ENCODE results near the gene CABLES1.
"Not testable (repeated sequence)": the region's sequence is repeated elsewhere in the genome, so short reads cannot be mapped to it uniquely, and the experiment has no call there.

Gene CABLES1

DNA sequence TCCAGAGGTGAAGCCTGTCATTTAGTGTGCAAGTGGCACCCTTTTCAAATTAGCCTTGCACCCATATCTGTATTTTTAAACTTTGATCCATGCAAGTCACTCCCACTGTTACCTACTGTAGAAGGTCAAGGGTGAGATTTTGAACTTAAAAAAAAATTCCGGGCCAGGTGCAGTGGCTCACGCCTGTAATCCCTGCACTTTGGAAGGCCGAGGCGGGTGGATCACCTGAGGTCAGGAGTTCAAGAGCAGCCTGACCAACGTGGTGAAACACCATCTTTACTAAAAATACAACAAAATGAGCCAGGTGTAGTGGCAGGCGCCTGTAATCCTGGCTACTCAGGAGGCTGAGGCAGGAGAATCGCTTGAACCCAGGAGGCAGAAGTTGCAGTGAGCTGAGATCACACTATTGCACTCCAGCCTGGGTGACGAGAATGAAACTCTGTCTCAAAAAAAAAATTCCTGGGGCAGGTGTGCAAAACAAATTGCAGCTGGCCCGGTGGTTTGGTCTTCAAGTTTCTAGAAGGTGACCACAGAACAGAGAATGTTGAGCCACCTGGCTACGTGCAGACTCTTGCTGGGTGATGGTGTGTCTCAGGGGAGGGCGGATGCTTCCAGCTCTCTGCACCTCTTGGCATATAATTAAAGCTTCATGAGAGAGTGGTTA lies 106.7 kb downstream of the CABLES1 start:
- not testable (repeated sequence) for DNase-seq (ENCODE audit: low spot score)

DNA sequence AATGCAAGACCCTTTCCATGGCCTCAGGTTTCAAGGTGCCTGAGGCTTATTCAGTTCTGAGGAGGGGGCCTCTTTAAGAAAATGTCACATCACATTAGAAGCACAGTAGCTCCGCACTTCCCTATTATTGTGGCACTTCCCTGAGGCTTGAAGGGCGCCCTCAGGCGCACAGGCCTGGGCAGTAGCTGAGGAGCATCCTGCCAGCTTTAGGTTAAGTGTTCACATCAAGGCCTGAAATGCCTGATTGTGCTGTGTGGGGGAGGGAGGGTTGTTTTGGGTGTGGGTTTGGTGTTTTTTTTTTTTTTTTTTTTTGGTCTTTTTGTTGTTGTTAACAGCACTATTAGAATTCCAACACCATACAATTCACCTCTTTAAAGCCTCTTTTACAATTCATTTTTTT lies 107.9 kb downstream of the CABLES1 start:
- no peak for DNase-seq (ENCODE audit: low spot score)

DNA sequence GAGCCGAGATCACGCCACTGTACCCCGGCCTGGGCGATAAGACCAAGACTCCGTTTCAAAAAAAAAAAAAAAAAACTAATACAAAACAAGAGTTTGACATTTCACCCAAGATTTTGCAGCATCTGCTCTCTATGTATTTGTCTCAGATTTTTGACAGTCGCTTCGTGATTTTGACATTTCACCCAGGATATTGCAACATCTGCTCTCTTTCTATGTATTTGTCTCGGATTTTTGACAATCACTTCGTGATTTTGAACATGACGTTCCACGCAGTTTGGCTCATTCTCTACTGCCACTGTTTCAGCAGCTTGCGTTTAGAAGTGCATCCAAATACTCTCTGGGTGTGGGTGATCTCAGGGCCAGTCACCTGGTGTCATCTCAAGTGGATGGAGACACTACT lies 108.5 kb downstream of the CABLES1 start:
- DNase-seq (ENCODE audit: low spot score), result no peak

DNA sequence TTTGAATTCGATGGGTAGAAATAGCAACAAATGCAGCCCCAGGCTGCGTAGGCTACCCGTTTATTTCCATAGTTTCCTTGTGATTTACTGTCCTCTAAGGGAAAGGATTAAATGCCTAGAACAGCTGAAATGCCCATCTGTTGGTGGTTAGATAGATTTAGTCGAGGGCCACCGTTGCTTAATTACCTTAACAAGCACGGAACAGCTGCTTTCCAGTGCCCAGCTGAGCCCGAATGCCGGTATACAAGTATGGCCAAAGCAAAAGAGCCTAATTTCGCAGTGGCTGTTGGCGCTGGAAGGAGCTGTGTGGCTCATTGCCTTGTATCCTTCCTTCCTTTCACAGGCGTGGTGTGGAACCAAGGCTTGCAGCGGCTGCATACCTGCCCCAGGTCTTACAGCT lies 109.1 kb downstream of the CABLES1 start:
- no peak for DNase-seq (ENCODE audit: low spot score)

DNA sequence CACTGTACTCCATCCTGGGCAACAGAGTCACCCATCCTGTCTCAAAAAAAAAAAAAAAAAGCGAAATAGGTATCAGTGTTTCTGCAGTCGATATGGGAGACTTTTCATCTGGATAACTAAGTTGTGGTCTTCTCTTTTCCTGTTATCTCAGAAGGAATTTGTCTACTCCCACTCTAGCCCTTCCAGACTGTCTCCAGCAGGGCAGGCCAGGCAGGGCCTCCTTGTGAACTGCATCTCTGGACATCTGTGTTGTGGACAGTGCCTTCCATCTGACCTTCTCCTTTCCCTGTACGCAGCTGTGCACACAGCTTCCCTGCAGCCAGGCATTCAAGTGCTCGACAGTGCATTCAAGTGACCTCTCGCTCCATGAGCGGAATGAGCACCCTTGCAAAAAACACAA lies 110.2 kb downstream of the CABLES1 start:
- DNase-seq (ENCODE audit: low spot score), result no peak

DNA sequence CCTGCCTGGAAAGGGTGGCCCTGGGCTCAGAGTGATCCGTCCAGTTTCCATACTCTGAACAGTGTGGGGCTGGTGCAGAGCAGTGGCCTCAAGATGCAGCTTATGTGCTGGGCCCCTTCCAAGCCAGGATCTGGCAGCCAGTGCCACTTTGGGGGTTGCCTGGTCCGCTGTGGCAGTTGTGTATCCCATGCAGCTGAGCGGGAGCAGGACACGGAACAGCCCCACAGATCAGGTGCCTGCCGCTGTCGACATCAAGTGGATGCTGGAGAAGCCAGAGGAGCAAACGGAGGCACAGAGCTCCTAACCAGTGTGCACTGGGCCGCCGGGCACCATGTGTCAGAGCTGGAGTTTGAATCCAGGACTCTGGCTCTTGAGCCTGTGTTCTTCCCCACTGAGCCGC lies 112.0 kb downstream of the CABLES1 start:
- no peak for DNase-seq (ENCODE audit: low spot score)

DNA sequence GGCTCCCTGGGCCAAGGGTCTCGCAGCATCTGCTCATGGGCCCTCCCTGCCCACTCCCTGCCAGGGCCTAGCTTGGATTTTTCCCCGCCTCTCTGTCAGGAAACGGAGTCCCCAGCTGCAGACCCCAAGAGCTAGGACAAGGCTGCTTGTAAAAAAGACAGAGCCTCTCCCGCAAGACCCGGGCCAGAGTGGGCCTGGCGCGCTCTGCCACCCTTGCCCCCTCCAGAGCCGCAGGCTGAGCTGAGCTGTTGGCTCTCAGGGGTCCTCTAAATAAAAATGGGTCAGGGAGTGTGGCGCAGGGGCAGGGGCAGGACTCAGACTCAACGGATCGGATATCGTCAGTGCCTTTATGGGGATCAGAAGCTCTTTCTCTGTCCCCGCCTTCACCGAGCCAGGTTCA lies 112.6 kb downstream of the CABLES1 start:
- DNase-seq (ENCODE audit: low spot score), result no peak

DNA sequence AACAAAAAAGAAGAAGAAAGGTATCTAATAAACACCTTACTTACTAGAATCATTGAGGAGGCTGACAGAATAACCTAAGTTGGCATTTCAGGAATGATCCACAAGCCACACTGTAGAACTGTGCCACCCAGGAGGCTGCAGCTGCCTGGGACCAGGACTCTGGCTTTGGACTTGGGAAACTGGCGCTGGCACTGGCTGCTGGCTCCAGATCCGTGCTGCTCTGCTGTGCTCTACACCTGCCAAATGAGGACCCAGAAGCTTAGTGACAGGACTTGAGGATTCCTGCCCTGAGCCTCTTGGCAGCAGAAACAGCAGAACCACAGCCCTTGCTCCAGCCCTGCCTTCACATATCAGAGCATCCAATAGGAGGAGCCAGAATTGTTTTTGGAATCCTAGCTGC lies 113.5 kb downstream of the CABLES1 start:
- no peak for DNase-seq (ENCODE audit: low spot score)

DNA sequence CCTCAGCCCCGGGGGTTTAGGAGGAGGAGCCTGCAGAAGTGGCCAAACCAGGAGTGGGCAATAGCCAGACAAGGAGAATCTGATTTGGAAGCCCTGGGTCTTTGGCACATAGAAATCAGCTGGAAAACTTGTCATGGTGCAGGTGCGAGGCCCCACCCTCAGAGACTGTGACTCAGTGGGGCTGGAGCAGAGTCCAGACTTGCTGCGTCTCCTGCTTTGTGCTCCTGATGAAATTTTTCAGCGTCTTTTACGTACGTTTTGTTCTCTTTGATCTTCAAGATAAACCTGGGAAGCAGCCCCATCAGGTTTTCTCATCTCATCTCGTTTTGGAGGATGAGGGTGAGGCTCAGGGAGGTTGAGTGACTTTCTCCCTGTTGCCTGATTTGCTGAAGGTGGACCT lies 114.1 kb downstream of the CABLES1 start:
- no peak for DNase-seq (ENCODE audit: low spot score)

DNA sequence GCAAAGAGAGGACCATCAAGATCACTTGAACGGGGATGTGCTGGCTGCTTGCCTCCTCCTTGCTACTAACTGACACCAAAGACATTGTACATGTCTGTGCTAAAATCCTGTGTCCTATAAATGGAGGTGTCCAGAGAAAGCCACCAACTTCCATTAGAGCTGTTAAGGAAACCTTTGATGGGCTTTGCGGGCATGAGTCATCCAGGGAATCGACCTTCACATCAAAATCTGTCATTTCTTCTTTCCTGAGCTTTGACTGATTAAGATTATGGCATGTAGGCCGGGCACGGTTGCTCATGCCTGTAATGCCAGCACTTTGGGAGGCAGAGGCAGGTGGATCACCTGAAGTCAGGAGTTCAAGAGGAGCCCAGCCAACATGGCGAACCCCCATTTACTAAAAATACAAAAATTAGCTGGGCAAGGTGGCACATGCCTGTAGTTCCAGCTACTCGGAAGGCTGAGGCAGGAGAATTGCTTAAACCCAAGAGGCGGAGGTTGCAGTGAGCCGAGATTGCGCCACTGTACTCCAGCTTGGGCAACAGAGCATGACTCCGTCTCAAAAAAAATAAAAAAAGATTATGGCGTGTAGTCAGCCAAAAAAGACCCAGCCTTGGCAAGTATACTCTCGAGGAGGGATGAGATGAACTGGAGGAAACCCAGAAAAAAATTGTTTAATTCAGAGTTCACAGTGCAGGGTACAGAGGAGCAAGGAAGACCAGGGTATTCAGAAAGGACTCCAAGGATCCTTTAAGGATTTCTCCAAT lies 115.8 kb downstream of the CABLES1 start:
- DNase-seq (ENCODE audit: low spot score), result no peak

DNA sequence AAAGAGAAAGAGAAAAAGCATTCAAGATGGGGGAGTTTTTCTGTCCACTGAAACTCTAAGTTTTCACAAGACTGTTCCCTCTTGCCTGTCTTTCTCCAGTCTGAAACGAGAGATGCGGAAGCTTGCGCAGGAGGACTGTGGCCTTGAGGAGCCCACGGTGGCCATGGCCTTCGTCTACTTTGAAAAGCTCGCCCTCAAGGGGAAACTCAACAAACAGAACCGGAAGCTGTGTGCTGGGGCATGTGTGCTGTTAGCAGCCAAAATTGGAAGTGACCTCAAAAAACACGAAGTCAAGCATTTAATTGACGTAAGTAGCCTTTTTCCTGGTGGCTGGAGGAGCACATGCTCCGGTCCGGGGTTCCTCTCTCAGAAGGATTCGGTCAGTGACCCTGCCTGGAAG lies 118.3 kb downstream of the CABLES1 start:
- DNase-seq (ENCODE audit: low spot score), result no peak

DNA sequence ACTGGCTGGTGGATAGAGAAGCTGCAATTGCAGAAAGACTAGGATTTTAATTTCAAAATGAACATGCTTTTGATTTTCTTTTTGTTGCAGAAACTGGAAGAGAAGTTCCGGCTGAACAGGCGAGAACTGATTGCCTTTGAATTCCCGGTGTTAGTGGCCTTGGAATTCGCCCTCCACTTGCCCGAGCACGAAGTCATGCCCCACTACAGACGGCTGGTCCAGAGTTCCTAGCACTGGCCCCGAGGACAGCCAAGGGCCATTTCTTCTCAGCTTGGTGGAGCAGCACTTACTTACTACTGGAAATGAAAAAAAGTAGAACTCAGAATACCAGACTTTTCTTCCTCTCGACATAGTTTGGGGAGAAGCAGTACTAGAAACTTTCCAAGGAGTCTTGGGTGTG lies 121.9 kb downstream of the CABLES1 start:
- DNase-seq (ENCODE audit: low spot score), result no peak

DNA sequence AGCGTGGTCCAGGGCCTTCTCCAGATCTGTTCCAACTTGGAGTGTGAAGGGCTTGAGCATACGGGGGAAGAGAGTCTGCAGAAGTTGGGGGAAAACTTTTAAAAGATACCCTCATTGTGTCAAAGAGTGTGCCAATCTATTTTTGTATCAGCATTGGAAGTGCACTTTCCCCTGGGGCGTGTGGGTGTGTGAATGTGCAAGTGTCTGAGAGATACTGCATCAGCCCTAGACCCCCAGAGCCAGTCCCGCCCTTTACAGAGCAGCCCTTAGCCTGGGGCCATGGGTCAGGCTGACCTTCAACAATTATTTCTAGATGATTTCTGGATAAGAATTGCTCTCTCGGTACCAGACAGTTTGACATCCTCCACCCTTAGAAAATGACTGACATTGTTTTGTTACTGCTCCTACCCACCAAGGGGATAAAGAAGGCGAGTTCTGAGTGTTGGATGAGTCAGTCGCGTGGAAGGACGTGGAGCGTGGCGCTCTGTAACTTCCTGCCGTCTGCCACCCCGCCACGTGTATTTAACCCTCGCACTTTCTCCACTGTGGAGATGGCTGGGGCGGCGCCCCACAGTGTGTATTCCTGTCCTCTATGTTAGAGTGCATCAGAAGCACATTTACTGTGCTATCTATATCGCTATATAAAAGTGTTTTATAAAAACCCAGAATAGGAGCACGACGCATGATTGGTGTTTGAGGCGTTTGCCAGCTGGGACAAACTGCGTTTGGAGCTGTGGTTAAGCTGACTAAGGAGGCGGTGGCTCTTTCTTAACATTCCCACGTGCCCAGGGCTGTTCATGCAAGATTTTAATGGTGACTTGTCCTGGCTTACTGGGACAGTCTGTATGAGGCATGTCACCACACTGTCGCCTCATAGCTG lies 122.6 kb downstream of the CABLES1 start:
- no peak for DNase-seq (ENCODE audit: low spot score)

DNA sequence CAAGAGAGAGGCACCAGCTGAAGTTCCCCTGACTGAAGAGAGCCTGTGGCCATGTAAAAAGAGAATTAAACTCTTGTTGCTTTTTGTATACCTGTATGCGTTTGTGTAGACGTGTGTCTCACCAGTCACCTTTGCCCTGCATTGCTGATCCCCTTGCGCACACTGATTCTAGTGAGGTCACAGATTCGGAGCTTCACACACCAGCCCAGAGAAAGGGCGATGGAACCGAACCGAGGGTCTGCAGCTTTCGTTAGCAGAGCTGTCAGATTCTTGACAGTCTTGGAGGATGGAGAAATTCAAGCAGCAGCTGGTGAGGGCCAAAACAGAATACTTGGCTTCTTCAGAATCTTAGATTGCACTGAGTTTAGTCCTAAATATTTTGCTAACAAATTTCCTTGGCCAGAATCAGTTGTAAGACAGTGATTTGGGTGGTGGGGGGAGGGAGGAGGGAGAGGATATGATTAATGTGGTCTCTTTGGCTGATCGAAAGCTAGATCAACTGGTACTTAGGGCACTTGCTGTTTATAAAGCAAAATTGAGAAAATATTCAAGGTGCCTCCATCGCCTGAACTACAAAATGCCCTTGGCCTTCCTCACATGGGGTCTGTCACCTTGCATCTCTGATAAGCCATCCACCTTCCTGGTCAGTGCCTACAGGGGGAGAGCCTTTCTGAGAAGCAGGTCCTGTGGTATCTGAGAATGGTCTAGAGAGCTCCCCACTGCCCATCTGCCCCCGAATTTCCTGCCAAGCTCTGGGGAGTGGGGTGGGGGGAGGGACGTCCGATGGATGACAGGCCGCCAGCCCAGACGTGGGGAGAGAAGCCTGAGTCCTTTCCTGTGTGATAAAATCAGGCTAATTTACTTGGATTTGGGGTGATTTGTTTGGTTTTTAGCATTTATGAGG lies 123.5 kb downstream of the CABLES1 start:
- DNase-seq (ENCODE audit: low spot score), result no peak

DNA sequence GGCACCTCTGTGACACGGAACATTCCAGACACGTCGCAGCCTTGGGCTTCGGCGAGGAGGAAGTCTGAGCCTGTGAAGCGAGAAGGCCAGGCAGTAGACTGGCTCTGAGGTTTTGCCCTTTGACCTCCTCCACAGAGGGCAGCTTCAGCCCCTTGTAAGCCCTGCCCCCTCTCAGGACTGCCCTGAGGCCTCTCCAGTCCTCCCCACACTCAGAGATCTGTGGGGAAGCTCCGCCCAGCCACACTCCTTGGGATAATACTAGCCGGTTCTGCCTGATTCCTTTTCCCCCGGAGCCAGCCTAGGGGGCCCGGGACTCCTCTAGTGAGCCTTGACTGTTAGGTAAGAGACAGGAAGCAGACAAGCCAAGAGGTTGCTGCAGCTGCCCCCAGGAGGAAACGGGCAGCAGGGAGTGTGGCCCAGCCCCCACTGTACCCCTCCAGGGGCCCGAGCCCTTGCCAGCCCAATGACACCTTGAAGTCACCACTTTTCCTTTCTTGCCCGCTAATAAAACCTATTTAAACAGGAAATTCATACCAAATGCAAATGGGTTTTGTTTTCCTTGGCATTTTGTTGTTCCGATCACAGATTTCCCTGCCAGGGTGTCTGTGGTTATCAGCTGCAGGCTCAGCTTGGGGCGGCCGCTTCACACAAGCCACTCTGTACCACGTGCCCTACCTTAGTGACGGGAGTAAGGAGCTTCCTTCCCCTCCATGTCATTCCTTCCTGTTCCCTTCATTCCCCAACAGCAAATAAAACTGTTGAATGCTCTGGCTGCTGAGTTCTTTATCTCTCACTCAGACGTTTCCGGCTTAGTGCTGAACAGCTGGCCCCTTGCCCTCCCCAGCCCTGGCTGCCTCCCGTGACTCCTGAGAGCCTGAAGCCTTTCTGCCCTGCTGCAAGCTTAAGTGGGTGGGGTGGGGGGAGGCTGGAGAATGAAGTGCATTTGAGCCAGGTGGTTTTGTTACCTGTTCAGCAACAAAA lies 124.7 kb downstream of the CABLES1 start:
- no peak for DNase-seq (ENCODE audit: low spot score)

DNA sequence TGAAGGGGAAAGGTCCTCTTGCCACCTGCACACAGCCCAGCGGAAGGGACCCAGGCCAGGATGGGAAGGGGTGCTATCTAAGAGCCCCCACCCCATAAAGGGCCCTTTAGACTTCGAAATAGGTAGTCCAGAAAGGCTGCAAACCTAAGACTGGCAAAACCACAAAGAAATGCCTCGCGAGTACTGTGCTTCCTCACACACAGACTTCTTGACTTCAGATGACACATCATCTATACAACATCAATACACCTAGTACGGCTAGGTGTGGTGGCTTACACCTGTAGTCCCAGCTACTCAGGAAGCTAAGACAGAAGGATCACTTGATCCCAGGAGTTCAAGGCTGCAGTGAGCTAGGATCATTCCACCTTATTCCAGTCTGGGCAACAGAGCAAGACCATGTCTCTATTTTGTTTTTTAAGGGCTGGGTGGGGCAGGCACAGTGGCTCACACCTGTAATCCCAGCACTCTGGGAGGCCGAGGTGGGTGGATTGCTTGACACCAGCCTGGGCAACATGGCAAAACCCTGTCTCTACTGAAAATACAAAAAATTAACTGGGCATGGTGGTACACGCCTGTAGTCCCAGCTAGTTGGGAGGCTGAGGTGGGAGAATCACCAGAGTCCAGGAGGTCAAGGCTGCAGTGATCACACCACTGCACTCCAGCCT lies 125.8 kb downstream of the CABLES1 start:
- DNase-seq (ENCODE audit: low spot score), result no peak

DNA sequence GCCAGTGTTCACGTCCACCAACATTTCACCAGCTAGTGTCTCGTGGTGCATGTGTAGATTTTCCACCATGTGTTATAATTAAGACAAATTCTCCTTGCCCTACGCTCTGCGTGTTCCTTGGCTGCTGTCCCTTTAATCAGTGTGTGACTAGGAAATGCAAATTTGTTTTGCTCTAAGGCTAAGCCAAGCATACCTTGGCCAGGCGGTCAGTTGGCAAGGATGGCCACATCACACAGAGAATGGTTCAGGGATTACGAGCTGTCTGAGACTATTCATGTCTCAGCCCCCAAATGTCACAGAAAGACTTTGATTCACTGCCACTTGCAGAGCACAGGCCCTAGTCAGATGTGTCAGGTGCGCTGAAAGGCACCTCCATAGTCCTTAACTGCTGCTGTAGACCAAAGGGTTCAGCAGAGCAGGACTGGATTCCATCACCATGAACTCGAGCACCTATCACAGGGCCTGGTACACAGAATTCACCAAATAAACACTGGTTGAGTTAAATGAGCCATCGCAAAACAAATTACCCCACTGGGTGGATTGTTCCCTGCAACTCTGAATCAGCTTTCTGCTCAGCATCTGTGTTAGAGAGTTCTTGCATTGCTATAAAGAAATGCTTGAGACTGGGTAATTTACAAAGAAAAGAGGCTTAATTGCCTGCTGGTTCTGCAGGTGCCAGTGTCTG lies 128.4 kb downstream of the CABLES1 start:
- no peak for DNase-seq (ENCODE audit: low spot score)

DNA sequence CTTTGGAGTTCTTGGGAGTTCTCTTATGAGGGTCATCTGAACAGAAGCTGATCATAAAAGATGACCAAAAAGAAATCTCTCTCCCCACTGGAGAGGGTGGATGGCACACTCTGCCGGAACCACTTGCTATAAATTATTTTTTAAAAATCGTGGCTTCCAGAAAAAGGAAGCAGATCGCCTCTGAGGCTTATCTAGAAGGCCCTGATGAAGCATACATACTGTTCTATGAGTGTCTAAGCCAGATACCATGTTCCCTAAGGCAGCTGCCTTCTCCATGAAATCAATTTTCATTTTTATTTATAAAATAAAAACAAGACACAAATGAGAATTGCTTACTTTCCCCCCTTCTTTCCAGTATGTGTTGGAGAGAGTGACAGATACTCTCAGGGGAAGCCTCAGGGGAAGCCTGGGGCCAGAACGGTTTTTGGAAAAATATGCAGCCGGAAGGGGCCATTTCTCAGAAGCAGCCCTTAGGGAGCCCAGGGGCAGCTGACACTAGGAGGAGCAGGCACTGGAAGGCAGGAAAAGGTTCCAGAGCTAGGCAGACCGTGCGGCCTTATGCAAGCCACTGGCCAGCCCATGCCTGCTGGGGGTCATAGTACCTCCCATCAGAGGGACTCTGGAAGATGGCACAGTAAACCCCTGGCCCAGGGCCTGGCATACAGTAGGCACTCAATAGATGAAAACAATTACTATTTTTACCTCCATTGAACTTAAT lies 130.6 kb downstream of the CABLES1 start:
- no peak for DNase-seq (ENCODE audit: low spot score)

Measured in LoVo (cell line).